ENCODE measurements around the gene LAMB2. TPM values are rescaled to one million over a fixed set of nuclear protein-coding genes. Genes with fewer than 3 reads are reported as not detected.

Gene LAMB2
- total RNA-seq, 1 donor from 2014 or later: 410 TPM

GRCh38 chr3:49111347-49111746 lies 21.5 kb downstream of the LAMB2 start:
- intact Hi-C loops (cut with DNase I): no loop called here
- H3K4me3 ChIP-seq: no peak overlapping the region
- peaks cover 94% of the 10 kb centered on the region for H3K36me3 ChIP-seq

GRCh38 chr3:49110780-49111179 lies 22.1 kb downstream of the LAMB2 start:
- ATAC-seq (no peak), DNase-seq (no peak)
- Histone ChIP-seq H3K4me1 (peaks cover under 1% of the 10 kb centered on the region), H3K9me3 (no peaks in the 10 kb centered on the region), H3K27me3 (ENCODE audit: low read depth) (no peaks in the 10 kb centered on the region), H3K27ac (no peak overlapping the region), H3K4me3 (no peak overlapping the region), H3K36me3 (peaks cover 88% of the 10 kb centered on the region)
- intact Hi-C loops (cut with DNase I): no loop called here
- no peak for TF ChIP-seq CTCF (IDR thresholded peaks at IDR 0.05)

More at GRCh38 chr3:49111347-49111746, 21.5 kb downstream of the LAMB2 start:
- no peaks in the 10 kb centered on the region for H3K4me1 ChIP-seq
- no peaks in the 10 kb centered on the region for H3K27me3 ChIP-seq (ENCODE audit: low read depth)
- no peak for TF ChIP-seq CTCF (IDR thresholded peaks at IDR 0.05)
- no peak for ATAC-seq
- no peaks in the 10 kb centered on the region for H3K9me3 ChIP-seq
- DNase-seq: no peak
- H3K27ac ChIP-seq: no peak overlapping the region

- intact Hi-C loops (cut with DNase I): no loop called here
- Histone ChIP-seq H3K27ac (no peak overlapping the region), H3K4me1 (peaks cover 19% of the 10 kb centered on the region), H3K36me3 (peaks cover 64% of the 10 kb centered on the region), H3K27me3 (ENCODE audit: low read depth) (no peaks in the 10 kb centered on the region), H3K9me3 (no peaks in the 10 kb centered on the region), H3K4me3 (no peak overlapping the region)
- no peak for TF ChIP-seq CTCF (IDR thresholded peaks at IDR 0.05)
- ATAC-seq (no peak), DNase-seq (no peak)
Observed at GRCh38 chr3:49108346-49108745, 24.5 kb downstream of the LAMB2 start.

- peak within 1 kb of the TSS; percentile 92 for H3K27ac ChIP-seq
- TF ChIP-seq CTCF (IDR thresholded peaks at IDR 0.05): no peak
- H3K9me3 ChIP-seq: no peaks in the 10 kb centered on the region
- intact Hi-C loops (cut with DNase I): no loop called here
- no peaks in the 10 kb centered on the region for H3K27me3 ChIP-seq (ENCODE audit: low read depth)
- H3K36me3 ChIP-seq: peaks cover 64% of the 10 kb centered on the region
- H3K4me1 ChIP-seq: peaks cover 27% of the 10 kb centered on the region
- H3K4me3 ChIP-seq: peak within 1 kb of the TSS; percentile 99
- DNase-seq (peak; percentile 94), ATAC-seq (peak; percentile 97 to 99)
Observed at GRCh38 chr3:49104427-49105291, 28.2 kb downstream of the LAMB2 start, which contains the start of gene QARS1. Gene QARS1, minus strand, starts transcription at chr3:49104757. Its CDS starts 24 bp downstream, at chr3:49104733.

GRCh38 chr3:49104052-49104426 lies 28.8 kb downstream of the LAMB2 start:
- no peaks in the 10 kb centered on the region for H3K9me3 ChIP-seq
- H3K4me3 ChIP-seq: peak overlapping the region; percentile 99
- H3K27ac ChIP-seq: peak overlapping the region; percentile 92
- ATAC-seq (no peak), DNase-seq (no peak)
- H3K27me3 ChIP-seq (ENCODE audit: low read depth): no peaks in the 10 kb centered on the region
- intact Hi-C loops (cut with DNase I): no loop called here
- peaks cover 27% of the 10 kb centered on the region for H3K4me1 ChIP-seq
- H3K36me3 ChIP-seq: peaks cover 64% of the 10 kb centered on the region
- no peak for TF ChIP-seq CTCF (IDR thresholded peaks at IDR 0.05)

All from lower lobe of right lung (tissue), 2 donors.